ENCODE data around the gene EXOSC6.
A peak's percentile ranks its signal among the peaks of the same experiment; 100 is the strongest.
"Not testable (repeated sequence)": the region's sequence is repeated elsewhere in the genome, so short reads cannot be mapped to it uniquely, and the experiment has no call there.

The EXOSC6 gene

GRCh38 chr16:70254180-70254964 lies 2.6 kb upstream of the EXOSC6 start:
- H3K4me3 ChIP-seq (ENCODE audit: low read depth, low read length), result no peak overlapping the region
- TF ChIP-seq CTCF (IDR thresholded peaks at IDR 0.05; ENCODE audit: control insufficient read depth, extremely low read depth, insufficient read depth), result no peak
- DNase-seq (ENCODE audit: low read depth), result no peak

GRCh38 chr16:70253291-70254106 lies 1.8 kb upstream of the EXOSC6 start:
- peak; percentile 47 for TF ChIP-seq CTCF (IDR thresholded peaks at IDR 0.05; ENCODE audit: control insufficient read depth, extremely low read depth, insufficient read depth)
- DNase-seq (ENCODE audit: low read depth), result no peak
- H3K4me3 ChIP-seq (ENCODE audit: low read depth, low read length), result no peak overlapping the region

GRCh38 chr16:70252355-70252988 lies 732 bp upstream of the EXOSC6 start:
- TF ChIP-seq CTCF (IDR thresholded peaks at IDR 0.05; ENCODE audit: control insufficient read depth, extremely low read depth, insufficient read depth), result peak; percentile 44; the same call in 1 of the 2 replicates
- DNase-seq (ENCODE audit: low read depth), result no peak
- no peak overlapping the region for H3K4me3 ChIP-seq (ENCODE audit: low read depth, low read length)

GRCh38 chr16:70250748-70251628 lies 752 bp downstream of the EXOSC6 start:
- peak overlapping the region; percentile 62 for H3K4me3 ChIP-seq (ENCODE audit: low read depth, low read length)
- peak; percentile 39 for TF ChIP-seq CTCF (IDR thresholded peaks at IDR 0.05; ENCODE audit: control insufficient read depth, extremely low read depth, insufficient read depth)
- DNase-seq (ENCODE audit: low read depth), result no peak

- DNase-seq (ENCODE audit: low read depth); H3K4me3 ChIP-seq (ENCODE audit: low read depth, low read length): not testable (repeated sequence)
These were observed 2.0 kb downstream of the EXOSC6 start for GRCh38 chr16:70249697-70250096.

- not testable (repeated sequence) for H3K4me3 ChIP-seq (ENCODE audit: low read depth, low read length); DNase-seq (ENCODE audit: low read depth)
These were observed 13.0 kb downstream of the EXOSC6 start for GRCh38 chr16:70238773-70239172.

- DNase-seq (ENCODE audit: low read depth); H3K4me3 ChIP-seq (ENCODE audit: low read depth, low read length): not testable (repeated sequence)
These were observed 19.9 kb downstream of the EXOSC6 start for GRCh38 chr16:70231831-70232230.

GRCh38 chr16:70226024-70226423 lies 25.7 kb downstream of the EXOSC6 start:
- not testable (repeated sequence) for DNase-seq (ENCODE audit: low read depth); H3K4me3 ChIP-seq (ENCODE audit: low read depth, low read length)

- not testable (repeated sequence) for H3K4me3 ChIP-seq (ENCODE audit: low read depth, low read length); DNase-seq (ENCODE audit: low read depth)
These were observed 26.3 kb downstream of the EXOSC6 start for GRCh38 chr16:70225430-70225829.

- DNase-seq (ENCODE audit: low read depth); H3K4me3 ChIP-seq (ENCODE audit: low read depth, low read length): not testable (repeated sequence)
These were observed 27.1 kb downstream of the EXOSC6 start for GRCh38 chr16:70224645-70225044.

GRCh38 chr16:70223971-70224513 lies 27.7 kb downstream of the EXOSC6 start:
- not testable (repeated sequence) for H3K4me3 ChIP-seq (ENCODE audit: low read depth, low read length); DNase-seq (ENCODE audit: low read depth)

GRCh38 chr16:70223216-70223615 lies 28.5 kb downstream of the EXOSC6 start:
- not testable (repeated sequence) for H3K4me3 ChIP-seq (ENCODE audit: low read depth, low read length)
- DNase-seq (ENCODE audit: low read depth), result peak; percentile 14

All from LNCaP clone FGC (cell line).